Fibroblast of upper back skin (primary cell): ENCODE results near the gene RRP1B.
"Not testable (repeated sequence)": the region's sequence is repeated elsewhere in the genome, so short reads cannot be mapped to it uniquely, and the experiment has no call there.

Experiments
- DNase-seq: peaks from one replicate; pipeline ENCODE4 v3.0.0-alpha.2; 2013

The RRP1B gene

DNA sequence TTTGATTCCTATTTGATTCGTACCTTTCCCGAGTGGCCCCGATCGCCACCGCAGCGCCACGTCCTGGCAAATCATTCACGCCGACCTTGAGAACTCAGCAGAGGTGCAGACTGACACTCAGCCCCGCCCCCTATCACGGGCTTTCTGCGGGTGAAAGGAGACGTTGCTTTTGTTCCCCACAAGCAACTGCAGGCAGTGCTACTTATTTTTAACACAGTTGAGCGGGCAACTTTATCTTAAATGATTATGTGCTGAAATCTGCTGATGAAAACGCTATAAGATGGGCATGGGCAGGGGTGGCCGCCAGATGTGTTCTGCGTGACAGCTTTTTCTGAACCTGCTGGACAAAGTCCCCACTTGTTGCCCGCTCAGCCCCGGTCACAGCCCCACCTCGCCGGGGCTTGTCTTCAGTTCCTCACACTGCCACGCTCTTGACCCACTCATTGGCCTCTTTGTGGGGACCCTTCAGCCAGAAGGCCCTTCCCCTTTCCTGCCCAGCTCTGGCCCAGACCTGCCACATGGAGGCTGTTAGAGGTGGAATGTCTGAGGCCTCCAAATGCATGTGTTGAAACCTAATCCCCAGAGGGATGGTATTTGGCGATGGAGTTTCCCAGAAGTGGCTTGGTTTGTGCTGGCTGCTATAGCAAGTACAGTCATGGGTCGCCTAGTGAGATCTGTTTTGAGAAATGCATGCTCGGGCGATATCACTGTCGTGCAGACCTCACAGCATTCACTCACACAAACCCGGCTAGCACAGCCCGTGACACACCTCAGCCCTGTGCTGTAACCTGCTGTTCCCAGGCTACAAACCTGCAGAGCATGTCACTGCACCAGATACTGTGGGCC is 43.9 kb downstream of the RRP1B start:
- DNase-seq, result peak; percentile 86

DNA sequence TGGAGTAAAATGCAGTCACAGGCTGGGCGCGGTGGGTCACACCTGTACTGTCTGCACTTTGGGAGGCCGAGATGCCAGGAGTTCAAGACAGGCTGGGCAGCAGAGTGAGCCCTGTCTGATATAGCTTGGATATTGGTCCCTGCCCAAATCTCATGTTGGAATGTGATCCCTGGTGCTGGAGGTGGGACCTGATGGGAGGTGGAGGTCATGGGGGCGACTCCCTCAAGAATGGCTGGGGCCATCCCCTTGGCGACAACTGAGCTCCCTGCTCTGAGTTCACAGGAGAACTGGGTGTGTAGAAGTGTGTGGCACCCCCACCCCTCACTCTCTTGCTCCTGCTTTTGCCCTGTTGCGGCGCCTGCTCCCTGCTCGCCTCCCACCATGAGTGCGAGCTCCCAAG is 48.1 kb downstream of the RRP1B start:
- no peak for DNase-seq

DNA sequence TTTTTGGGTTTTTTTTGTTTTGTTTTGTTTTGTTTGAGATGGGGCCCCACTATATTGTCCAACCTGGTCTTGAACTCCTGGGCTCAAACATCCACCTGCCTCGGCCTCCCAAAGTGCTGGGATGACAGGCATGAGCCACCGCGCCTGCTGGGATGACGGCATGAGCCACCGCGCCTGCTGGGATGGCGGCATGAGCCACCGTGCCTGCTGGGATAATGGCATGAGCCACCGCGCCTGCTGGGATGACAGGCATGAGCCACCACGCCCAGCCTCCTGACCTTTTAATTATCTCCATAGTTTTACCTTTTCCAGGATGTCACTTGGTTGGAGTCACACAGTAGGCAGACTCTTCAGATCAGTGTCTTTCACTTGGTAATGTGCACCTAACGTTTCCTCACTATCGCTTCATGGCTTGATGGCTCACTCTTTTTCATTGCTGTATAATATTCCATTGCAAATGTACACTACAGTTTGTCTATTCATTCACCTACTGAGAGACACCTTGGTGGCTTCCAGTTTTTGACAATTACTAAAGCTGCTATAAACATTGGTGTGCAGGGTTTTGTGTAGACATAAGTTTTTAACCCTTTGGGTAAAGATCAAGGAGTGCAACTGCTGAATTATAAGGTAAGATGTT is 49.5 kb downstream of the RRP1B start:
- no peak for DNase-seq

DNA sequence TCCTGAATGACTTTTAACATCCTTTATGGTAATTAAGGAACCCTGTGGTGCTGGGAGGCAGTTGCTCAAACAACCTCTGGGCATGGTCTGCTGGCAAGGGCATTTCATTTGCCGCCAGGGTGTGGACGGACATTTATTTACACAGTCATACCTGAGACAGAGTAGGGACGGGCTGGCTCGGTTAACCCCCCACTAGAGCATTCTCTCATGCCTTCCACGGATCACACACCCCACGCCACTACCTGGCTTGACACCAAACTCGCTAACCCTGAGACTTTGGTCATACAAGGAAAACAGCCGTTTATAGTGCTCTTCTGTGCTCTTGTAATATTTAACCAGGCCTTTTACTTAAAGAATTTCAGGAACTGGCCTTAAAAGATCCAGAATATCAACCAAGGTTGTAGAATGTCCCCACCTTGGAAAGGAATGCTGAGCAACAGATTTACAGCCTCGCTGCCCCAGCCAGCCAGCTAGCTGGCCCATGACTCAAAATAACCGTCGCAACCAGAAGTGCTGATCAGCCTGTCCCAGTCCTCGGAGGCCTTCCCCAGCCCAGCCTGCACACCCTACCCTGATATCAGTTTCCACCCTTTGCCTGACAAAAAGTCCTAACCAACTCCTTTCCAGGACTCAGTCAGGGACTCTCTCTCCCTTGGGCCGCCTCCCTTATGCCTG is 53.0 kb downstream of the RRP1B start:
- peak; percentile 61 for DNase-seq

DNA sequence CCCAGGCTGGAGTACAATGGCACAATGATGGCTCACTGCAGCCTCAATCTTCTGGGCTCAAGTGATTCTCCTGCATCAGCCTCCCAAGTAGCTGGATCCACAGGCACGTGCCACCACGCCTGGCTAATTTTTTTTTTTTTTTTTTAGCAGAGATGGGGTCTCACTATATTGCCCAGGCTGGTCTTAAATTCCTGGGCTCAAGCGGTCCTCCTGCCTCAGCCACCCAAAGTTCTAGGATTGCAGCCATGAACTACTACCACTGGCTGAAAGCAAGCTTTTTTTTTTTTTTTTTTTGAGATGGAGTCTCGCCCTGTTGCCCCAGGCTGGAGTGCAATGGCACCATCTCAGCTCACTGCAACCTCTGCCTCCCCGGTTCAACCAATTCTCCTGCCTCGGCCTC is 53.8 kb downstream of the RRP1B start:
- not testable (repeated sequence) for DNase-seq

DNA sequence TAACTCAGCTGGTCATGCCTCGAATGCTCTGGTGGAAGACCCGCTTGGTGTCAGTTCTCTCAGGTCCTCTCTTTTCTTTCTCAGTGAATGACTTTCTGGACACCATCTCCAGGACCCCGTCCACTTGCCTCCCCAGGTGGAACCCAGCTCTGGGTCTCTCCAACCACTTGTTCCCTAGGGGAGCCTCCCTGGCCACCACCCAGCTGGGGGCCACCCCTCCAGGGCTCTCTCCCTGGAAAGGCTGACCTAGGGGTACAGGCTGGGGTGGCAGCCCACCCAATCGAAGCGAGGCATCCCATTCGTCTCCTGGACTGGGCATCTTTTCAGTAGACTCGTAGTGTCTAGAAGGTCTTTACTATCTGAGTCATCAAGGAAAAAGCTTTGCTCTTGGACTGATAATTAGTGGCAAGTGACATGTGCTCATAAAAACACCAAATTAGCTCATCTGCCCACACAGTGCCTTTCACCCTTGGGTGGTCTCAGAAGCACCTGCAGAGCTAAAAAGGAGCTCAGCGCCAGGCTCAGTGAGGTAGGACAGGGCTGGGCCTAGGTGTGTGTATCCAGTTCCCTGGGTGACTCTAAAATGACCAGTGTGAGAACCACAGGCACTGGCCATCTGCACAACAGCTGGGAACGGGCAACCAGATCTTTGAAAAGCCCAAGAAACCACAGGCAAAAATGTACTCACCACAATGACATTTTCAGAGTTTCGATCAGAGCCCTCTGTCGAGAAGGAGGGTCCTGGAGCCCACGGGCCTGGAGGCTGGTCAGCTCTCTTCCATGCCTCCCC is 57.2 kb downstream of the RRP1B start:
- DNase-seq, result peak; percentile 45

DNA sequence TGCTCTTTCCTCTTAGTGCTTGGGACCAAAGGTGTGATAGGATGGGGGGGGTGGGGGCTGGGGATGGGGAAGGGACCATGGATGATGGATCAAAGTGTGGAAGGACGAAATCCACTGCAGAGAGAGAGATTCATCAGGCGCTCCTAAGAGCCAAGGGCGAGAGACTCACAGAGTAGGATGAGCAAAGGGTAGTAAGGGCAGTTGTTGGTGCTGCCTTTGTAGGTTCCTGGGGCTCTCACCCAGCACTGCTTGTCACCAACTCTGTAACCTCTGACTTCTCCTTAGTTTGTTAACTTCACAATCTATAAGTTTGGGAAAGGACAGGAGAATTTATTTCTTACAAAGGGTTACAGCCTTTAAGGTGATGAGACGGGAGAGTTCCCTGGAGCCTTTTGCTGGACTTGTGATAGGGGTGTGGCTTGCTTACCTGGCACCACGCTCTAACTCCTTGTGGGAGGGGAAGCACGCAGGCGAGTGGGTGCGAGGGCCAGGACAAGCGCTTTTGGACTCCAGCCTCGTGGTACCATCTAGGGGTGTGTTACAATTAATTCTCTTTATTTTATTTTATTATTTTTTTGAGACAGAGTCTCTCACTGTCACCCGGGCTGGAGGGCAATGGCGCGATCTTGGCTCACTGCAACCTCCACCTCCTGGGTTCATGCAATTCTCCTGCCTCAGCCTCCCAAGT is 58.0 kb downstream of the RRP1B start:
- DNase-seq, result no peak

DNA sequence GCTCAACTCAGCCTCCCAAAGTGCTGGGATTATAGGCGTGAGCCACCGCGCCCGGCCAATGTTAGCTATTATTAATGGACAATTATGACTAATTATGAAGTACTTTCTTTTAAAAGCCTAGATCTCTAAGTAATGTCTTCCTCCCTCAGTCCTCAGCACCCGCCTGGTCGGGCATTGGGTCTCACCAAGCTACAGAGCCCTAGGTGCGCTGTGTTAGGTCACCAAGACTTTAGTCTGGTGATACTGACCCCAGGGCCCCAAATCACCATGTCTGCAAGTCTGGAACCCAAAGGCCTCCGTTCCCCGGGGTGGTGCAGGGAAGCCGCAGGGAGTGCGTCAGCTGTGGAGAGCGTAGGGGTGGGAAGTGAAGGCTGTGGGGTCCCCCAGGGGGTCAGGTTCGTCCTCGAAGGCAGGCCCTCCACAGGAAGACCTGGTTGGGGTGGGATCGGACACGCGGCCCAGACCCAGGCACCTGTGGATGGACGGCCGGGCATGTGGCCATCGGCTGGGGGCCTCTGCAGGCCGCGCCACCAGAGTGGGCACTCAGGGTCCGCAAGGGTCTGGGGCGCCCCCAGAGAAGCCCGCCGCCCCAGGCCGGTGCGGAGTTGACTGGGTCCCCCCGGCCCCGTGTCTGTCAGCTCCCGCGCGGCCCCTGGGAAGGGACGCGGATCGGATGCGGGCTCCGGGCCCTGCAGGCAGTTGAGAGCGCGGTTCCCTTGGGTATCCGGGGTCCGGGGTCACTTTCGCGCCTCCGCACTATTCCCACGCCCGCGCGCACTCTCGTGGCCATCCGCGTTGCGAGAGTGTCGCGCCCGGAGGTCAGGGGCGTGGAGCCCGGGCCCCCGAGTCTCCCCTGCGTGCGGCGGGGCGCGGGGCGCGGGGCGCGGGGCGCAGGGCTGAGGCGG is 58.9 kb downstream of the RRP1B start:
- no peak for DNase-seq

DNA sequence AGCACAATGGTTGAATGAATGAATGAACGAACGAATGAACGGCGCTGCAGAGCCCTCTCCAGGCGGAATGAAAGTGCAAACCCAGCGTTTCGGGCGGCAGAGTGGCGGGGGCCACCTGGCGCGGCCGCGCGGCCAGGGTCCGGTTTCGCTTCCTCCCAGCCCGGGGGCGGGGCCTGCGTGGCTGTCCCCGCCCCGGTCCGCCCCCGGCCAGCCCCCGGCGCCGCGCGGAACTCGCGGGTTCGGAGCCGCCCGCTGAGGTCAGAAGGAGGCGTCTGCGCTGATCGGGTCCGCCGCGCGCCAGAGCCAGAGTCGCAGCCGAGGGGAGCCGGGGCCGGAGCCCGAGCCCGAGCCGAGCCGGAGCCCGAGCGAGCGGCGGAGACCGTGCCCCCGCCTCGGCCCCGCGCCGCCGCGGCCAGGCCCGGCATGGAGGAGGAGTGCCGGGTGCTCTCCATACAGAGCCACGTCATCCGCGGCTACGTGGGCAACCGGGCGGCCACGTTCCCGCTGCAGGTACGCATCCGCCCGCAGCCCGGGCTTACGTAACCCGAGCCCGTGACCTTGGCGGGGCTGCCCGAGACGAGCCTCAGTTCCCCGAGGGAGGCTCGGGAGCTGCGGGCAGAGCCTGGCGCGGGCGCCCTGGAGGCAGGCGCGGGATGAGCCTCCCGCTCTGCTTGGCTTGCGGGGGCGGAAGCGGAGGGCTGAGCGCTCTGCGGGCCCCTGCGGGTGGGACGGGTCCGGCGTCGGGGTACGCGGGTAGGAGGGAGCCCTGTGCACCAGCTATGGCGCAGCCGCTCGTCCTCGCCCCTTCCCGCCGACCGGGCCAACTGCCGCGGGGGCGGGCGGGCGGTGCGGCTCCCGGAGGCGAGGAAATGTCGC is 59.8 kb downstream of the RRP1B start, which contains the start of gene PDXK:
TSS of gene PDXK (plus strand) at position 258 of the 876 bp plus-strand sequence. CDS start at position 424, 166 bp downstream.
- DNase-seq, result peak; percentile 80

DNA sequence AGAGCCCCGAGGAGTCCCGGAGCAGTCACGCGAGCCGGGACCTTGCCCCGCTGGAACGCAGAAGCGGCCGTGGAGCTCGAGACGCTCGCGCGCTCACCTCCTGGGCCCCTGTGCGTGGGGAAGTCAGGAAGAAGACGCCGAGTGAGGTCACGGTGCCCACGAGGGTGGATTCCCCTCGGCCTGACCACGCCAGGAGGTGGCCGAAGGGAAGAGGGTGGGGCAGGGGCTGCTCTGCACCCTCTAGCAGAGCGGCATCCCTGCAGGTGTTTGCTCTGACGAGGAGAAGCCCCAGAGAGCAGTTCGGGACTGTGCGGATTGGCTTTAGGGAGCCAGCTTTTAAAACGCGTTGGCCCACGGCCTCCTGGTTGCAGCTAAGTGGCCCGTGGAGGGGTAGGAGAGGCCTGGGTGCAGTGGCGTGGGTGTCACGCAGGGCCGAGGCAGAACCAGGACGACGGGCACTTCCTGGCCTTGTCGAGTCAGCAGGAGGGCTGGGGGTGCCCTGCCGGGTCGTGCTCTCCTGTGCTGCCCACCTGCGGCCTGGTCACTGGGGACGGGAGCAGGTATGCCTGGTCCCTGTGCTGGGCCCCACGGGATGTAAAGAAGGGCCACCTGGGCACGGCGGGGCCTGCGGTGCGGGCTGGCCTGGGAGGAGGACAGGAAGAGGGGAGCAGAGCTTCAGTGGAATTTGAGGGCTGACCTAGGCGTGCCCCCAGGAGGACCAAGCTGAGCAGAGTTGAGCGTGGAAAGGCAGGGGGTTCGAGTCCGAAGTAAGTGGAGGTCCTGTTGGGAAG is 60.6 kb downstream of the RRP1B start:
- DNase-seq, result no peak

DNA sequence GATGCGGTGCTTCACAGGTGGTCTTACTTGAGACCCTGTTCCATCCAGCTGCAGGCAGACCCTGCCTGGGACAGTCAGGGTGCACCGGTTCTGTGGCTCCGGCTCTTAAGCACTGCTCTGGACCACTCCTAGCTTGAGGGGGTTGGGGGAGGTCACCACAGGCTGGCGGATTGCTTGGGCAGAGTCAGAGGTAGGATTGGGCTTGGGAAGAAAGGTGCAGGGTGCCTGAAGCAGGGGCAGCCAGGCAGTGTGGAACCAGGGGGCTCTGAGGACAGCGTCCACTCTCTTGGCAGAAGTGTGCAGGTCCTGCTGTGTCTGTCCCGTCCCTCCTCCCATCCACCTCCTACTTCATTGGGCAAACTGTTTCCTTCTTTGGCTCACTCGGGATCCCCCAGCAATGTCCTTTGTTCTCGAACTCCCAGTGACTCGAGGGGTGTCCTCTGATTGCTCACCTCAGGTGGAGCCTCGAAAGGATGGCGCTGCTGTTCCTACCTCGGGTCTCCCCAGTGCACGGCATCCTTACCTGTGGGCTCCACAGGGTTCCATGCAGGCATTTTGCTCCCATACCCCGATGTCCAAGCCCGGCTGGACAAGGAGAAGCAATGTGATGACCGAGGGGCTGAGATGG is 61.3 kb downstream of the RRP1B start:
- no peak for DNase-seq

DNA sequence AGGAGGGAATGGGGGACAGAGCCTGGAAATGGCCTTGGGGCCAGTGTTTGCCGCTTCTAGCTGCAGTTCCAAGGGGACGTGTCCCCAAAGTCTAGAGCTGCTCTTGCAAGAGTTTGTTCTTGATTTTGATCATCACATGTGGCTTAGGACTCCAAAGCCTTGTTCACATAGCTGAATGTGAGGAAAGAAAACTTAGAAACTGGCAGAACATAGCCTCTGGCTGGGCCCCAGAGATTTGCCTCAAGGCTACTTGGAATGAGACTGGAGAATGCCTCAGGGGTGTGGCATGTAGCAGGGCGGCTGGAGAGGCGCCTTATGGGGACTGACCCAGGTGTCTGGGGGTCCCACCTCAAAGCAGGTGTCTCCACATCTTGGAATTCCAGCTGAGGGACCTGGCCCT is 61.8 kb downstream of the RRP1B start:
- no peak for DNase-seq

DNA sequence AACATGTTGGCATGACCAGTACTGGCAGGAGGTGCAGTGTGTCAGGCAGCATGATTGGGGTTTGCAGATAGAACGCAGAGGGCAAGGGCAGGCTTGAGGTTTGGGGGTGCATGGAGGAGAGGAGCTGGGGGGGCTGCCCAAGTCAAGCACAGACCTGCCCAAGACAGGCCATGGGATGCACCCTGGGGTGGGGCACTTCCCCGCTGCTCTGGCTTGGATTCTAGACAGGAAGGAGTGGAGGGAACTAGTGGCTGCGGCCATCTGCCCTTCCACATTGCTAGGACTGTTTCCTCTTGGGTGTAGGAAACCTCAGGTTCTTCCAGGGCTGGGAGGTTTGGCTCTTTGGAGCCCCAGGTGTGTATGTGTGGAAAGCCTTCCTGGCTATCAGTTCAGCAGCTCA is 62.6 kb downstream of the RRP1B start:
- DNase-seq, result no peak

DNA sequence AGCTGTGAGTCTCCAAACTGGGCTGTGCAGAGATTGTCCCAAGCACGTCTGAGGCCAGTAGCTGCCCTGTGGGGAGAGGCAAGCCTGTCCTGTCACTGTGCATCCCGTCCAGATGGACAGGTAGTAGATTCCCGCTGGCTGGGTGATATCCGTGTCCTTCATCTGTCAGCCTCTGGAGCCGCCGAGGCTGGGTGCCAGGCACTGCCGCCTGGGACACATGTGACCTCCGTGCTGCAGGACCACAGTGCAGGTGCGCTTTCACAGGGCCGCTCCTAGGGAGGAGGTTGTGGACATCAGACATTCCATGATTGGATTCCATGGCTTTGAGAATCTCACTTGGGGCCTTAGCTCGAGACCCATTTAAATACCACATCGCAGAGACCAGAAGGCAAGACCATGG is 64.3 kb downstream of the RRP1B start:
- no peak for DNase-seq

DNA sequence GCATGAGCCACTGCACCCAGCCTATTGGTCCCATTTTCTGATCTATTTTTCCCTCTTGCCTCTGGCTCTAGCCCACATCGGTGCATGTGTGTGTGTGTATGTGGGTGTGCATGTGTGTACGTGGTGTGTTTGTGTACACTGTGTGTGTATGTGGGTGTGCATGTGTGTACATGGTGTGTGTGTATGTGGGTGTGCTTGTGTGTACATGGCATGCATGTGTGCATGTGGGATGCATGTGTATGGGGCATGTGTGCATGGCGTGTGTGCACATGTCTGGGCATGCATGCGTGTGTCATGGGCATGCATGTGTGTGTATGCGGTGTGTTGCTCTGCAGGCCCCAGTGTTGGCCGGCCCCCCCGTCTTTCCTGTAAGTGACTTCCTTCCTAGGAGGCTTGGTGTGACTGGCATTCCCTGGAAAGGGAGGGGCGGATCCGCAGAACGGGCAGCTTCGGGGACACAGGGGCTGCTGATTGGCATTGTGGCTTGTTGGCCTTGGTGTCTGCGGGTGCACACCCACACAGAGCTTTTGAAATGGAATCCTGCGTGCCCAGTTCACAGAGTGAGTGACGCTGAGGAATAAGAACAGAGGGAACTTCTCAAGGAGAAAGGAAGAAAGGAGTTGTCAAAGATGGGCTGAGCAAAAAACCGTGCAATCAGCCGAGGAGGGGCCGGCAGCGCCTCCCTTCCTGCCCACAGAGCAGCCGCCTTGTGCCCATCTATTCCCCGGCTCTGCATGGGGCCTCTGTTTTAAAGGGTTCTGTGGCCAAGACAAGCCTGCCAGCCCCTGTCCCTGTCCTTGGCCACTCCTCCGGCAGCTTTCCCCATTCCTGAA is 67.5 kb downstream of the RRP1B start:
- DNase-seq, result no peak

DNA sequence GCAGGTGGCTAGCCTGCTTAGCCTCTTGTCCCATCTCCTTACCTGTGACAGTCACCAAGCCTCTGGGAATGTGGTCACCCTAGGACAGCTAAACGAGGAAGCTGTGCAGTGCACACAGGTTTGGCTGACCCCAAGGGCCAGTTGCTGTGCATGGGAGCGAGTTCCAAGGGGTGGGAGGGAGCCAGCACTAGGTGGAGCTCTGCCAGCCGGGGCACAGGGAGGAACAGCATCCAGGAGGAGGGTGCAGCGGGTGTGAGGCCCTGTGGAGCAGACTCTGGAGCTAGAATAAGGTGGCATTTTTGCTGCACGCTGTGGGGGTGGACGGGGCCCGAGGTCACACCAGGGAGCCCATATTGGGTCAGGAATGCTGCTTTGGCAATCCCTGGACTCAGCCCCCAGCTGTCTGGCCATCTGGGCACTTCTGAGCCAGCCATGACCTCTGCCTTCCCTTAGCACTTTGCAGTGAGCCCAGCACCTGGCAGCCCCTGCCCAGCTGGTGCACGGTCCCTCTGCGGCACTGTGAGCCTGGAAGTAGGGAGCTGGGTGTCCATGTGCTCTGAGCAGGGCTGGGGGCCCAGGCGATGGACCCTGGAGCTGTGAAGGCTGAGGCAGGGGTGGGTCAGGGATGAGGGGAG is 68.3 kb downstream of the RRP1B start:
- DNase-seq, result no peak

DNA sequence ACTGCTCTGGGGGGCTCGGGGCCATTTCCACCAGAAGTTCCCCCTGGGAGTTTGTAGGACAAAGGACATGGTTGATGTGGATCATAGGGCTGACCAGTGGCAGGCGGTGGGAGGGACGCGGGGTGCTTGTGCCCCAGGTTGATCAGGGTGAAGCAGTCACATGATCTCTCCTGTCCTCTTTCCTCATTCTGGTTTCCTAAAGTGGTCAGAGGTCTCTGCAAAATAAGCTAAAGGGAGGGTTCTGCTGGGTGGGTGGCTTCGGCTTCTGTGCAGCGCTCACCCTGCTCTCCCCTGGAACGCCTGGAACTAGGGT is 68.8 kb downstream of the RRP1B start:
- DNase-seq, result no peak
